ENCODE results near the gene IL1B.

IL1B gene

GRCh38 chr2:112836695-112837117 lies at the start of gene IL1B:
Gene IL1B (minus strand): TSS chr2:112836779. CDS start chr2:112836229, 550 bp downstream.
- peak within 1 kb of the TSS in 3 of 7 experiments; percentile 4 to 11 (median 9) for H3K4me3 ChIP-seq
- H3K27ac ChIP-seq, result peak within 1 kb of the TSS in 1 of 21 experiments; percentile 42

- no peak overlapping the region for H3K4me3 ChIP-seq
- no peak overlapping the region for H3K27ac ChIP-seq
These were observed 49.7 kb upstream of the IL1B start for GRCh38 chr2:112886291-112886690.

- H3K27ac ChIP-seq, result no peak overlapping the region
- no peak overlapping the region for H3K4me3 ChIP-seq
These were observed 48.9 kb upstream of the IL1B start for GRCh38 chr2:112885506-112885902.

GRCh38 chr2:112884869-112885505 lies 48.4 kb upstream of the IL1B start:
- H3K27ac ChIP-seq, result no peak overlapping the region
- no peak overlapping the region for H3K4me3 ChIP-seq

GRCh38 chr2:112883669-112884068 lies 47.1 kb upstream of the IL1B start:
- no peak overlapping the region for H3K27ac ChIP-seq
- no peak overlapping the region for H3K4me3 ChIP-seq

- H3K27ac ChIP-seq, result peak overlapping the region in 3 of 21 experiments; percentile 11 to 57 (median 50)
- H3K4me3 ChIP-seq, result no peak overlapping the region
These were observed 44.8 kb upstream of the IL1B start for GRCh38 chr2:112881217-112881985.

GRCh38 chr2:112880696-112881095 lies 44.1 kb upstream of the IL1B start:
- Histone ChIP-seq H3K4me3 (no peak overlapping the region), H3K27ac (peak overlapping the region in 1 of 21 experiments; percentile 57)

- Histone ChIP-seq H3K4me3 (no peak overlapping the region), H3K27ac (peak overlapping the region in 1 of 21 experiments; percentile 57)
These were observed 43.5 kb upstream of the IL1B start for GRCh38 chr2:112880091-112880531.

- no peak overlapping the region for H3K4me3 ChIP-seq
- H3K27ac ChIP-seq, result no peak overlapping the region
These were observed 43.0 kb upstream of the IL1B start for GRCh38 chr2:112879491-112880041.

- Histone ChIP-seq H3K4me3 (no peak overlapping the region), H3K27ac (no peak overlapping the region)
These were observed 40.8 kb upstream of the IL1B start for GRCh38 chr2:112877423-112877822.

- H3K27ac ChIP-seq, result no peak overlapping the region
- no peak overlapping the region for H3K4me3 ChIP-seq
These were observed 40.4 kb upstream of the IL1B start for GRCh38 chr2:112876971-112877361.

GRCh38 chr2:112876257-112876970 lies 39.8 kb upstream of the IL1B start:
- Histone ChIP-seq H3K4me3 (no peak overlapping the region), H3K27ac (no peak overlapping the region)

GRCh38 chr2:112870841-112871835 lies 34.6 kb upstream of the IL1B start:
- Histone ChIP-seq H3K4me3 (no peak overlapping the region), H3K27ac (no peak overlapping the region)

- Histone ChIP-seq H3K27ac (no peak overlapping the region), H3K4me3 (no peak overlapping the region)
These were observed 32.8 kb upstream of the IL1B start for GRCh38 chr2:112869258-112869842.

- Histone ChIP-seq H3K4me3 (no peak overlapping the region), H3K27ac (peak overlapping the region in 1 of 21 experiments; percentile 16)
These were observed 31.4 kb upstream of the IL1B start for GRCh38 chr2:112867701-112868631.

GRCh38 chr2:112866128-112866835 lies 29.7 kb upstream of the IL1B start:
- Histone ChIP-seq H3K4me3 (no peak overlapping the region), H3K27ac (no peak overlapping the region)

GRCh38 chr2:112864072-112864471 lies 27.5 kb upstream of the IL1B start:
- Histone ChIP-seq H3K27ac (no peak overlapping the region), H3K4me3 (no peak overlapping the region)
